GM21447 (cell line): ENCODE measurements around the gene CLDN19.
"Not testable (repeated sequence)": the region's sequence is repeated elsewhere in the genome, so short reads cannot be mapped to it uniquely, and the experiment has no call there.

Source experiments
- ATAC-seq: cut with Tn5 transposase; IDR thresholded peaks from one replicate; pipeline ENCODE4 v1.9.1; 2021; ENCODE audit not compliant: unreplicated experiment

Gene CLDN19

DNA sequence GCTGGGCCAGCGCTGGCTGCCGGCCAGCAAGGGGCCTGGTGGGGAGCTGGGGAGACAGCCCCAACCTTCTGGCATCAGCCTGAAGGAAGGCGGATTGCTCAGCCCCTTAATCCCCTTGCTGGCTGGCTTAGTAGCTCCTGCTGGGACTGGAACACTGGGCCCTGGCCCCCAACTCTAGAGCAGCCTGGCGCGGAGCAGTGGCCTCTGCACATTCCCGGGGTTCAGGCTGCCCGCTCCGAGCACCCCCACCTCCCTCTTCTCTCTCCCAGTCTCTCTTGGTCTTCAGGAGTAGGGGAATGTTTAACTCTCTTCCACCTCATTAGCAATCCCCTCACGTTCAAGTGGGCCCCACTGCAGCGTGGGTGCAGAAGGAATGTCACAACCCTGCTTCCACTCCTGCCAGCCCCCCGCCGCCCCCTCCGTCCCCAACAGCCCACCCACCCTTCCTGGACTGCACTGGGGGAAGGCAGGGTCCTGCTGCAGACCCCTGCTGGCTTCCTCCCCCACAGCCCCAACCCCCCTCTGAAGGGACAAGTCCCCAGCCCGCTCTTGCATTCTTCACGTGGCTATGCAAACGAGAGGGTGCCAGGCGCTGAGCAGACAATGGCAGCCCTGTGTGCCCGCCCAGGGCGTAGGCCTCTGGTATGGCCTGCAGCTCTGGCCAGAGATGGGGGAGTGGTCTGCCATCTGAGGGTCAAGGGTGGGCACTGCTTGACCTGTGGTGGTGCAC is 980 bp upstream of the CLDN19 start:
- ATAC-seq = no peak

DNA sequence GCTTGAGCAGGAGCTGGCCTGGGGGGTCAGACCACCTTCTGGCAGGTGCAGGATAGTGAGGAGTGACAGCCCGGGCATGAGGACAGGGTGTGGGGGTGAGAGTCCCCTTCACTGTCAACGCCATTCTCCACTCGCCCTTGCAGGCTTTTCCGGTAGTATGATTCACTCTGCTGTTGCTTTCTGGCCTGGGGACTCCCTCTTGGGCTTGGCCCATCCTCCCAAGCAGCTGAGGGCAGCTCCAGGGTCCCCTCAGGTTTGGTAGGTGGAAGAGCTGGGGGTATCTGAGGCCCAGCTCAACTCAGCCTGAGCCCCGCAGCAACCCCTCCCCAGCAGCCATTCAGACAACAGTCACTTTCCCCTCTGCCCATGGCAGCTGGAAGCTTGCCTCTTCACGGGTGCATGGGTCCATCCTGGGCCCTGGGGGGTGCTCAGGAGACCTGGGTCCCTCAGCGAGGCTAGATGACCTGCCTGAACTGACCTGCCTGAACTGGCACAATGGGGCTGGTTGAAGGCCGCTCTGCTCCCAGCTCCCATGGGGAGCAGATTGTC is 1.3 kb downstream of the CLDN19 start:
- ATAC-seq = no peak

- ATAC-seq = no peak
These were observed 1.9 kb downstream of the CLDN19 start for GRCh38 chr1:42737986-42738677.

GRCh38 chr1:42737257-42737656 is 2.8 kb downstream of the CLDN19 start:
- ATAC-seq = no peak

DNA sequence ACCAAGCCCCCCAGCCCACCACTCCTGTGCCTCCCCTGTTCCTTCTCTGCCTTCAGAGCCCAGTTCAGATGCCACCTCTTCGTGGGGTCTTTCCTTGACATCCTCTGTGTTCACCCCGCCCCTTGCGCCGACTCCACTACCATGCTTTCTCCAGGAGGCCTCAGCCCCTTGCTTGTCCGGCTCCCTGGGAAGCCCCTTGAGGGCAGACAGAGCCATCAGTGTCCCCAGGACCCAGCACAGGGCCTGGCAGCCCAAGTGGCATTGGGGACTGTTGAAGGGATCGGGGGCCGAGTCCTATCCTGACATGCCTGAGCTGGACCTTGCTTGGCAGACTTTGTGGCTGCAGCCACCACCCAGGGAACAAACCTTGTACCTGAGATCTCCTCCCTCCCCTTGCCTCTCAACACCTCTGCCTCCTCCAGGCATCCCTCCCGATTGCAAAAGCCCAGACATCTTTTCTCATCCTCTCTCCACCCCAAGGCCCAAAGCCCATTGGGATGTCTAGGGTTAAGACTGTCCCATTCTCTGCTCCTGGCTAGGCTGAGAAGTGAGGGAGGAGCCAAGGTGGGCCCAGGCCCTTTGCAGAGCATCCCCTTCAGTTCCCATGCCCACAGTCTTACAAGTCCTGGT is 3.4 kb downstream of the CLDN19 start:
- no peak for ATAC-seq

- no peak for ATAC-seq
These were observed 3.9 kb downstream of the CLDN19 start for GRCh38 chr1:42736152-42736551.

DNA sequence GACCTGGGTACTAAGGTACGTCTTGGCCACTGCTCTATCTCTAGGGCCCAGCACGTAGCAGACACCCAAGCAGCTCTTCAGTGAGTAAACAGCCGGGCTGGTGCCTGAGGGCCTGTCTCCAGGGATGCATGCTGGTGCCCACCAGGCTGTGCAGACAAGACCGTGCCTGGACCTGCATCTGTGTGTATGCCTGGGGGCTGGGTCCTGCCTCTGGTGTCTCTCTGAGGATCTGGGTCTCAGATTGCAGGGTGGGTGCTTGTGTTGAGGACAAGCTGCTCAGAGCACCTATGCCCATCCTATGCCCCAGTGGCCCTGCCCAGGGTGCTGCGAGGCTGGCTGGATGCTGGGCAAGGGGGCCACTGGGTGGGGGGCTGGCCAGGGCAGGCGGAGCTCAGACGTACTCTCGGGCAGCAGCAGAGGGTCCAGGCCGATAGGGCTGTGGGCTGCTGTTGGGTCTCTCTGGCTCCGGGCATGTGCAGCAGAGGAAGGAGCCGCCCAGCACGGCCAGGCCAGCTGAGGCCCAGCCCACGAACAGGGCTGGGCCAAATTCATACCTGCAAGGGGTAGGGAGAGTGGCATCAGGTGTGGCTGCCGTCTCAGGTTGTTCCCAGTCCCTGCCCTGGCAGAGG is 4.4 kb downstream of the CLDN19 start:
- ATAC-seq = no peak

- ATAC-seq = no peak
These were observed 5.0 kb downstream of the CLDN19 start for GRCh38 chr1:42735056-42735455.

- ATAC-seq = no peak
These were observed 5.6 kb downstream of the CLDN19 start for GRCh38 chr1:42734201-42735035.

GRCh38 chr1:42733415-42734200 is 6.4 kb downstream of the CLDN19 start:
- no peak for ATAC-seq

- ATAC-seq = no peak
These were observed 7.8 kb downstream of the CLDN19 start for GRCh38 chr1:42732126-42732680.

DNA sequence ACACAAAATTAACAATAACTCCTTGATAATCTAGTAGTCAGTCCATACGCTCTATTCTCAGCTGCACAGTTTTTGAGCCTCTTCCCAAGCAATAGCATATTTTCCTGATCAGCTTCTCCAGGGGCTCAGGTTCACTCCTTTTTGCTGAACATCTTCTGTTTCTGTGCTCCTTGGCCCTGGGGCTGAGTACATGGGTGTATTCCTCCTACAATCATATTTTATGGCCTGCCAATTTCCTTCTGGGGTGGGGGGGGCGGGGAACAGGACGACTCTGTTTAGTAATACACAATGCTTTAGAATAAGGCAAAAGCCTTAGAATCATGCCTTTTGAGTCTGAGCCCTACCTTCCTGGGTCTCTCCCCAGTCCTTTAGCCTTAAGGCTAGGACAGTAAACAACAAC is 8.5 kb downstream of the CLDN19 start:
- ATAC-seq = no peak

- ATAC-seq = no peak
These were observed 9.0 kb downstream of the CLDN19 start for GRCh38 chr1:42730988-42731387.

DNA sequence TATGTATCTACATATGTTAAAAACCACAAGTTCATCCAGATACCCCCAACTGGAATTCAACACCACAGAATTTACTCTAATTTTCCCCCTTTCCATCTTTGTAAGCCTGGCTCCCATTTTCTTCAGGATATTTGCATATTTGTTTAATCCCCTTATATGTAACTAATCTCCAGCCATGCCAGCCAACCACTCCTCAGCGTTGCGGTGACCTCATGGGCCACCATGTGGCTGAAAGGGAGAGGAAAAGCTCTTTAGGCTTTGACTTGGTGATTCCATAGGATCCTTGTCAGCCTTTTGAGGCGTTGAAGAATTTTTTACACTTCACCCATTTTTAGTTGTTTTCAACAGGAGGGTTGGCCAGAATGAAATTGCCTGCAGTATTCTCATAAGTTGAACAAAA is 10.0 kb downstream of the CLDN19 start:
- no peak for ATAC-seq

DNA sequence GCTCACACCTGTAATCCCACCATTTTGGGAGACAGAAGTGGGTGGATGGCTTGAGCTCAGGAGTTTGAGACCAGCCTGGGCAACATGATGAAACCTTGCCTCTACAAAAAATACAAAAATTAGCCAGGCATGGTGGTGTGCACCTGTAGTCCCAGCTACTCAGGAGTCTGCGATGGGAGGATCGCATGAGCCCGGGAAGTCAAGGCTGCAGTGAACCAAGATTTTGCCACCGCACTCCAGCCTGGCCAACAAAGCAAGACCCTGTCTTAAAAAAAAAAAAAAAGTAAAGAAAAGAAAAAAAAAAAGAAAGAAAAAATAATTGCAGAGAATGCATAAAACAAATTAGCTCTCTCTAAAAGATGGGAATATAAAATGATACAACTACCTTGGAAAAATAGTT is 14.2 kb downstream of the CLDN19 start:
- ATAC-seq = not testable (repeated sequence)

DNA sequence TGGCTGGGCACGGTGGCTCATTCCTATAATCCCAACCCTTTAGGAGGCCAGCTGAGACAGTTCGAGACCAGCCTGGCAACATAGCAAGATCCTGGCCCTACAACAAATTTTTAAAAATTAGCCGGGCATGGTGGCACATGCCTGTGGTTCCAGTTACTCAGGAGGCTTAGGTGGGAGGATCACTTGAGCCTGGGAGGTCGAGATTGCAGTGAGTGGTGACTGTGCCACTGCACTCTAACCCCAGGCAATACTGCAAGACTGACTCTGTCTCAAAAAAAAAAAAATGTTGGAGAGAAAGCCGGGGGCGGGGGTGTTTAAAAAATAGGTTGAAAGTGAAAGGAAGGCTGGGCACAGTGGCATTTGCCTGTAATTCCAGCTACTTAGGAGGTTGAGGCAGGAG is 16.5 kb downstream of the CLDN19 start:
- no peak for ATAC-seq

- not testable (repeated sequence) for ATAC-seq
These were observed 17.6 kb downstream of the CLDN19 start for GRCh38 chr1:42722403-42722802.

GRCh38 chr1:42721926-42722325 is 18.1 kb downstream of the CLDN19 start:
- no peak for ATAC-seq

GRCh38 chr1:42720868-42721267 is 19.2 kb downstream of the CLDN19 start:
- ATAC-seq = no peak
